Occipital lobe (tissue), 2 donors: ENCODE data around the gene USP49. TPM values are rescaled to one million over a fixed set of nuclear protein-coding genes. Genes with fewer than 3 reads are reported as not detected.
A peak's percentile ranks its signal among the peaks of the same experiment; 100 is the strongest.

Experiments
- DNase-seq: peaks from one replicate; lab custom pipeline; 2025; lab: John Stamatoyannopoulos, UW
- total RNA-seq: library from RNA; depleted of rRNA; stranded (reverse); fragments of >200 nt; gene quantifications from one replicate; pipeline ENCODE4 v1.2.3, GENCODE V29; 2014

The USP49 gene
- total RNA-seq, 1 donor from 2014 or later, result 12.5 TPM

- DNase-seq, result no peak
Observed at GRCh38 chr6:41929924-41930323, 34.7 kb upstream of the USP49 start.

GRCh38 chr6:41927253-41927652 lies 32.1 kb upstream of the USP49 start:
- DNase-seq, result no peak

GRCh38 chr6:41922154-41922553 lies 27.0 kb upstream of the USP49 start:
- DNase-seq, result no peak

GRCh38 chr6:41921712-41921998 lies 26.5 kb upstream of the USP49 start:
- no peak for DNase-seq

- peak; percentile 94 for DNase-seq
Observed at GRCh38 chr6:41920921-41921711, 25.9 kb upstream of the USP49 start, which contains the start of the genes BYSL and MED20. Gene BYSL (plus strand): TSS chr6:41921499. CDS start chr6:41921563, 64 bp downstream. Gene MED20 (minus strand): TSS chr6:41921139. CDS start chr6:41921018, 121 bp downstream.

- no peak for DNase-seq
Observed at GRCh38 chr6:41917528-41917927, 22.4 kb upstream of the USP49 start.

GRCh38 chr6:41914869-41915530 lies 19.8 kb upstream of the USP49 start:
- no peak for DNase-seq

- no peak for DNase-seq
Observed at GRCh38 chr6:41914343-41914742, 19.2 kb upstream of the USP49 start.

- no peak for DNase-seq
Observed at GRCh38 chr6:41909727-41910126, 14.6 kb upstream of the USP49 start.

- DNase-seq, result no peak
Observed at GRCh38 chr6:41901882-41902519, 6.8 kb upstream of the USP49 start.

- no peak for DNase-seq
Observed at GRCh38 chr6:41900861-41901260, 5.7 kb upstream of the USP49 start.

- no peak for DNase-seq
Observed at GRCh38 chr6:41896281-41896680, 1.1 kb upstream of the USP49 start.

- no peak for DNase-seq
Observed at GRCh38 chr6:41894366-41895299, 542 bp downstream of the USP49 start.

- no peak for DNase-seq
Observed at GRCh38 chr6:41892921-41893564, 2.1 kb downstream of the USP49 start.

GRCh38 chr6:41887331-41887751 lies 7.8 kb downstream of the USP49 start:
- no peak for DNase-seq

- no peak for DNase-seq
Observed at GRCh38 chr6:41885930-41886329, 9.2 kb downstream of the USP49 start.

- DNase-seq, result no peak
Observed at GRCh38 chr6:41884957-41885356, 10.2 kb downstream of the USP49 start.

- no peak for DNase-seq
Observed at GRCh38 chr6:41881506-41881905, 13.7 kb downstream of the USP49 start.

- DNase-seq, result no peak
Observed at GRCh38 chr6:41878961-41879405, 16.2 kb downstream of the USP49 start.

GRCh38 chr6:41878246-41878645 lies 16.9 kb downstream of the USP49 start:
- no peak for DNase-seq
